Measurements from ENCODE around the gene GPR151.

The GPR151 gene

GRCh38 chr5:146463446-146463845 lies 52.5 kb downstream of the GPR151 start:
- Histone ChIP-seq H3K27ac (ENCODE audit: low read depth, low read length) (no peak overlapping the region), H4K20me1 (ENCODE audit: low read depth, low read length) (peaks cover 43% of the 10 kb centered on the region)
- TF ChIP-seq EZH2phosphoT487 (conservative IDR thresholded peaks at IDR 0.05; ENCODE audit: low read length): no peak
- no peak for TF ChIP-seq CTCF (IDR thresholded peaks at IDR 0.05; ENCODE audit: insufficient read depth, low read length, poor library complexity, severe bottlenecking)

More at GRCh38 chr5:146463446-146463845, 52.5 kb downstream of the GPR151 start:
- Histone ChIP-seq H3K27me3 (ENCODE audit: low read length) (no peaks in the 10 kb centered on the region), H3K9me3 (ENCODE audit: insufficient read depth, low read length) (no peaks in the 10 kb centered on the region), H3K79me2 (ENCODE audit: insufficient read depth, low read length) (peaks cover 97% of the 10 kb centered on the region), H3K36me3 (ENCODE audit: low read length) (peaks cover 89% of the 10 kb centered on the region), H3K9me2 (replicated peaks; ENCODE audit: insufficient read depth, low read length) (no peaks in the 10 kb centered on the region), H3K4me2 (ENCODE audit: low read depth, low read length, poor library complexity, severe bottlenecking) (no peak overlapping the region), H3F3A (ENCODE audit: insufficient read depth) (peaks cover 38% of the 10 kb centered on the region), H3K4me3 (ENCODE audit: insufficient read depth, low read length, poor library complexity, severe bottlenecking) (no peak overlapping the region), H3K9ac (ENCODE audit: low read length) (no peak overlapping the region), H2AFZ (ENCODE audit: low read depth, low read length, severe bottlenecking) (no peak overlapping the region)

Measured in SU-DHL-6 (cell line).